ENCODE results near the gene AMZ1.

- TF ChIP-seq, protein P1, sequence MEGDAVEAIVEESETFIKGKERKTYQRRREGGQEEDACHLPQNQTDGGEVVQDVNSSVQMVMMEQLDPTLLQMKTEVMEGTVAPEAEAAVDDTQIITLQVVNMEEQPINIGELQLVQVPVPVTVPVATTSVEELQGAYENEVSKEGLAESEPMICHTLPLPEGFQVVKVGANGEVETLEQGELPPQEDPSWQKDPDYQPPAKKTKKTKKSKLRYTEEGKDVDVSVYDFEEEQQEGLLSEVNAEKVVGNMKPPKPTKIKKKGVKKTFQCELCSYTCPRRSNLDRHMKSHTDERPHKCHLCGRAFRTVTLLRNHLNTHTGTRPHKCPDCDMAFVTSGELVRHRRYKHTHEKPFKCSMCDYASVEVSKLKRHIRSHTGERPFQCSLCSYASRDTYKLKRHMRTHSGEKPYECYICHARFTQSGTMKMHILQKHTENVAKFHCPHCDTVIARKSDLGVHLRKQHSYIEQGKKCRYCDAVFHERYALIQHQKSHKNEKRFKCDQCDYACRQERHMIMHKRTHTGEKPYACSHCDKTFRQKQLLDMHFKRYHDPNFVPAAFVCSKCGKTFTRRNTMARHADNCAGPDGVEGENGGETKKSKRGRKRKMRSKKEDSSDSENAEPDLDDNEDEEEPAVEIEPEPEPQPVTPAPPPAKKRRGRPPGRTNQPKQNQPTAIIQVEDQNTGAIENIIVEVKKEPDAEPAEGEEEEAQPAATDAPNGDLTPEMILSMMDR (IDR thresholded peaks at IDR 0.05): no peak
- TF ChIP-seq POLR2A (IDR thresholded peaks at IDR 0.05): no peak
These were observed 48.1 kb upstream of the AMZ1 start for GRCh38 chr7:2639695-2640481.
